ENCODE data around the gene EMC10. TPM values are rescaled to one million over a fixed set of nuclear protein-coding genes. Genes with fewer than 3 reads are reported as not detected.
"Not testable (repeated sequence)": the region's sequence is repeated elsewhere in the genome, so short reads cannot be mapped to it uniquely, and the experiment has no call there.

The EMC10 gene
- total RNA-seq, 1 donor from 2014 or later, result 79.2 TPM

GRCh38 chr19:50460161-50460765 is 16.0 kb upstream of the EMC10 start:
- H3K36me3 Mint-ChIP-seq (ENCODE audit: low read depth), result no peaks in the 10 kb centered on the region
- peak overlapping the region; percentile 61 for H3K27ac Mint-ChIP-seq
- peaks cover 12% of the 10 kb centered on the region for H3K4me1 Mint-ChIP-seq
- intact Hi-C loops (cut with micrococcal nuclease), result loop anchor here (5.0 kb wide), 2 partner anchors 43 to 208 kb away; partner anchors contain the start of gene SPIB
- peak; percentile 63 for DNase-seq
- peak overlapping the region; percentile 34 for H3K4me3 Mint-ChIP-seq
- H3K27me3 Mint-ChIP-seq, result peaks cover 5% of the 10 kb centered on the region
- H3K9me3 Mint-ChIP-seq, result no peaks in the 10 kb centered on the region

DNA sequence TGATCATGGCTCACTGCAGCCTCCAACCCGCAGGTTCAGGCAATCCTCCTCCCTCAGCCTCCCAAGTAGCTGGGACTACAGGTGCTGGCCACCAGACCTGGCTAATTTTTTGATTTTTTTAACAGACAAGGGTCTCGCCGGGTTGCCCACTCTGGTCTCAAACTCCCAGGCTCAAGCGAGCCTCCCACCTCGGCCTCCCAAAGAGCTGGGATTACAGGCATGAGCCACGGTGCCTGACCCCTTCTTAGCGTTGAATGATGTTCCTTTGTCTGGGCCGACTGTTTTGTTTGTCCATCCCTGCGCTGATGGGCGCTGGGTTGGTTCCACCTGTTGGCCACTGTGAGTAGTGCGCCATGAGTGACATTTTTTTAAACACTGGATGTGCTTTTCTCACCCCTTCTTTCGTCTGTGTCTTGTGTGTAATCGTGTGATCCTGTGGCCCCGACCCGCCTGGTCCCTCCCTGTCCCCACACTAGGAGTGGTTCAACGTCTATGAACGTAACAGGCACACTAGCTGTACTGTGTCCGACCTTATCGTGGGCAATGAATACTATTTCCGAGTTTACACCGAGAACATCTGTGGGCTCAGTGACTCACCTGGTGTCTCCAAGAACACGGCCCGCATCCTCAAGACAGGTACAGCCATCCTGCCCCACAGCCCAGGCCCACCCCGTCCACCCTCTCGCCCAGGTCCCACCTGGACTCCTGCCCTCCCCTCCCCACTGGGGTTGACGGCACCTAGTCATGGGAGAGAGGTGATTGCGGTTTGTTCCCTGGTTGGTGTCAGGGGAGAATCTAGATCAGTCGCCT is 15.0 kb upstream of the EMC10 start:
- H3K4me1 Mint-ChIP-seq, result peaks cover 12% of the 10 kb centered on the region
- peaks cover 5% of the 10 kb centered on the region for H3K27me3 Mint-ChIP-seq
- peak; percentile 90 for DNase-seq
- intact Hi-C loops (cut with micrococcal nuclease), result loop anchor here (1.0 to 5.0 kb wide), 4 partner anchors 44 to 209 kb away; partner anchors contain the start of gene SPIB
- peak overlapping the region; percentile 40 for H3K4me3 Mint-ChIP-seq
- H3K36me3 Mint-ChIP-seq (ENCODE audit: low read depth), result no peaks in the 10 kb centered on the region
- H3K27ac Mint-ChIP-seq, result no peak overlapping the region
- no peaks in the 10 kb centered on the region for H3K9me3 Mint-ChIP-seq

- DNase-seq, result no peak
- no peak overlapping the region for H3K27ac Mint-ChIP-seq
- H3K36me3 Mint-ChIP-seq (ENCODE audit: low read depth), result no peaks in the 10 kb centered on the region
- peaks cover 2% of the 10 kb centered on the region for H3K27me3 Mint-ChIP-seq
- peaks cover 12% of the 10 kb centered on the region for H3K4me1 Mint-ChIP-seq
- no peak overlapping the region for H3K4me3 Mint-ChIP-seq
- no peaks in the 10 kb centered on the region for H3K9me3 Mint-ChIP-seq
- intact Hi-C loops (cut with micrococcal nuclease), result loop anchor here (5.0 kb wide), 2 partner anchors 46 to 211 kb away; partner anchors contain the start of gene SPIB
These were observed 13.3 kb upstream of the EMC10 start for GRCh38 chr19:50462970-50463369.

GRCh38 chr19:50464348-50464747 is 12.0 kb upstream of the EMC10 start:
- Mint-ChIP-seq H3K27ac (no peak overlapping the region), H3K27me3 (no peaks in the 10 kb centered on the region), H3K4me1 (peaks cover 12% of the 10 kb centered on the region), H3K9me3 (no peaks in the 10 kb centered on the region), H3K36me3 (ENCODE audit: low read depth) (no peaks in the 10 kb centered on the region), H3K4me3 (no peak overlapping the region)
- DNase-seq, result no peak
- intact Hi-C loops (cut with micrococcal nuclease), result loop anchor here (5.0 kb wide), 2 partner anchors 47 to 212 kb away; partner anchors contain the start of gene SPIB

DNA sequence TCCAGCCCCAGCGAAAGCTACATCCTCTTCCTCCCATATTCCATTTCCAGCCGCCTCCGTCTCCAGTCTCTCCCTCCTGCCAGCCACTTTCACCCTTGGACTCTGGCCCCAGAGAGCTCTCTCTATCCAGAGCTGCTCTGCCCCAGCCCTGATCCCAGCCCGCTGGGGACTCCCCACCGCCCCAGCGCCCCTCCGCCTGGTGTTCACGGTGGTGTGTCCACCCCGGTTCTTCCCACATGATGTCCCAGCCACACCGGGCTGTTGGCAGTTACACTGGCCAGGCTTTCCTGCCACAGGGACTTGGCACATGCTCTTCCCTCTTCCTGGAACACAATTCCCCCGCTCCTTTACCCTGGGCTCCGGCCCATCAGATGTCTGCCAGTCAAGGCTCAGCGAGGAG is 11.3 kb upstream of the EMC10 start:
- no peaks in the 10 kb centered on the region for H3K36me3 Mint-ChIP-seq (ENCODE audit: low read depth)
- peaks cover 9% of the 10 kb centered on the region for H3K4me1 Mint-ChIP-seq
- intact Hi-C loops (cut with micrococcal nuclease), result loop anchor here (5.0 kb wide), 2 partner anchors 48 to 213 kb away; partner anchors contain the start of gene SPIB
- no peaks in the 10 kb centered on the region for H3K27me3 Mint-ChIP-seq
- H3K9me3 Mint-ChIP-seq, result no peaks in the 10 kb centered on the region
- DNase-seq, result no peak
- H3K27ac Mint-ChIP-seq, result no peak overlapping the region
- no peak overlapping the region for H3K4me3 Mint-ChIP-seq

DNA sequence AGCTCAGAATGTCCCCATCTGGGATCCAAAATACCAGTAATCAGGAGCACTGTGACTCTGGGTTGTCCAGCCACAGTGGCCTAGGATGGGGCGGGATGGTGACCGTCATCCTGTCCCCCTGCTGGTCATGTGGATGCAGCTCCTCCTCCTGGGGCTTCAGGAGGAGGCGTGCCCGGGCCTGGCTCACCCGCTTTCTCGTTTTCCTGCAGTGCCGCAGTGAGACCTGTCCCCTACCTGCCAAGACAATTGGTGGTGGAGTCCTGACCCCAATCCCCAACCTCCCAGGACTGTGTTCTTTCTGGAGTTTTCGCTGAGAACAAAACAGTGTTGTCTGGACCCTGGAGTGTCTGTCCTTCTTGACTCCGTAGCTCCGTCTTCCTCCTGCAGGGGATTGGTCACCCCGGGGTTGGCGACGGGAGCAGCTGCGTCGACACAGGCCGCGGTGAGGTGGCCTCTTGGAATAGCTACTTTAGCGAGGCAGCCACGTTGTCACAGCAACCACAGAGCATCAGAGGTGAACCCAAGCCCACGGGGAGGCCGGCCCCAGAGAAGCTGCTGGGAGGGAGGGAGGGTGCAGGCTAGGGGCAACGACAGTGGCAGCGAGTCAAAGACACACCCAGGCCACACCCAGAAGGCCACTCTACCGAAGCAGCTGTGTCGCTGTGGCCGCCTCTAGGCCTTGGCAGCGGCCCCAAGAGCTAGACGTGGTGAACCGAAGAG is 10.2 kb upstream of the EMC10 start:
- H3K9me3 Mint-ChIP-seq, result no peaks in the 10 kb centered on the region
- intact Hi-C loops (cut with micrococcal nuclease), result no loop called here
- H3K36me3 Mint-ChIP-seq (ENCODE audit: low read depth), result no peaks in the 10 kb centered on the region
- peaks cover 3% of the 10 kb centered on the region for H3K4me1 Mint-ChIP-seq
- no peak for DNase-seq
- no peak overlapping the region for H3K4me3 Mint-ChIP-seq
- H3K27ac Mint-ChIP-seq, result no peak overlapping the region
- H3K27me3 Mint-ChIP-seq, result no peaks in the 10 kb centered on the region

DNA sequence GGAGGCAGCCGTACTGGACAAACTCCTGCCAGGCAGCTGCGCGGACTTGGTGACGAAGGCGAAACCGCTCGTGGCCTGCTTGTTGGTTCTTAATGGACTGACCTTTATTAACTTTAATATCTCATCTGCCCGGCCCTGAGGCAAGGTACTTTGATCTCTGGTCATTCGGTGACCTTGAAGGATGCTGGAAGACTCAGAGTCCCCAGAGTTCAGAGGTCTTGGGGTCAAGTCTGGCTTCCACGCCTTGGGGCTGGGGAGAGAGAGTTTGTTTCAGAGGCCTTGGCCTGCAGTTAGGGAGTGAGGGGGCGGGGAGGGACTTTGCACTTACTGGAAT is 9.6 kb upstream of the EMC10 start:
- H3K27ac Mint-ChIP-seq, result no peak overlapping the region
- no peak for DNase-seq
- intact Hi-C loops (cut with micrococcal nuclease), result no loop called here
- no peaks in the 10 kb centered on the region for H3K4me1 Mint-ChIP-seq
- H3K36me3 Mint-ChIP-seq (ENCODE audit: low read depth), result no peaks in the 10 kb centered on the region
- H3K4me3 Mint-ChIP-seq, result no peak overlapping the region
- no peaks in the 10 kb centered on the region for H3K9me3 Mint-ChIP-seq
- no peaks in the 10 kb centered on the region for H3K27me3 Mint-ChIP-seq

DNA sequence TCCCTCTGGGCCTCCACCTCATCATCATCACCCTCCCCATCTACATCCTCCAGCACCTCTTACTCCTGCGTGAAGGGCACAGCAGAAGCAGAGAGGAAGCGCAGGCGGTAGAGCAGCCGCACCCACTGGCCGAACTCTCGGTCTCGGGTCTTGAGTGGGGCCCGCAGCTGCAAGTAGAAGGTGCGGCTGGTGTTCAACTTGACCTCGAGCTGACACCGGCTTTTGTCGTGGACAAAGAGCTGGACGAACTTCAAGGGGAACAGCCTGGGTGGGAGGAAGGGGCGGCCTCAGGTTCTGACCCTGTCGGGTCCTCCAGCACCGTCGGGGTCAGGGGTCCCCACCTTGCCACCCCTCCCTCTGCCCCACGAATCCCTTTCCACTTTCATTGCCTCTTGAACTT is 8.7 kb upstream of the EMC10 start:
- no peaks in the 10 kb centered on the region for H3K4me1 Mint-ChIP-seq
- no peaks in the 10 kb centered on the region for H3K9me3 Mint-ChIP-seq
- intact Hi-C loops (cut with micrococcal nuclease), result no loop called here
- DNase-seq, result no peak
- H3K27ac Mint-ChIP-seq, result no peak overlapping the region
- H3K27me3 Mint-ChIP-seq, result no peaks in the 10 kb centered on the region
- no peak overlapping the region for H3K4me3 Mint-ChIP-seq
- H3K36me3 Mint-ChIP-seq (ENCODE audit: low read depth), result no peaks in the 10 kb centered on the region

DNA sequence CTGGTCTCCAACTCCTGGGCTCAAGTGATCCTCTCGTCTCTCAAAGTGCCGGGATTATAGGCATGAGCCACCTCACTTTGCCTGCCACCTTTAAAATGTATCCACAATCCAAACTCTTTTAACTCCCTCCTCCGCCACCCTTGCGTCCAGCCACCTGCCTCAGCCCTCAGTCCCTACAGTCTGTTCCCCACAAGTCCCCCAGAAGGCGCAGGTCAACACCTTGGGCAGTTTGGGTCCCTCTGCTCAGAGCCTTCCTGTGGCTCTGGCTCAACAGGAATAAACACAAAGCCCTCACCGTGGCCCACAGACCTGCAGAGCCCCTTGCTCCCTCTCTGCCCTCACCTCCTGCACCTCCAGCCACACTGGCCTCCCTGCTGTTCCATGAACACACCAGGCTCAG is 7.5 kb upstream of the EMC10 start:
- Mint-ChIP-seq H3K4me1 (no peaks in the 10 kb centered on the region), H3K9me3 (no peaks in the 10 kb centered on the region), H3K4me3 (no peak overlapping the region), H3K27me3 (no peaks in the 10 kb centered on the region), H3K36me3 (ENCODE audit: low read depth) (no peaks in the 10 kb centered on the region), H3K27ac (no peak overlapping the region)
- intact Hi-C loops (cut with micrococcal nuclease), result no loop called here
- DNase-seq, result no peak

DNA sequence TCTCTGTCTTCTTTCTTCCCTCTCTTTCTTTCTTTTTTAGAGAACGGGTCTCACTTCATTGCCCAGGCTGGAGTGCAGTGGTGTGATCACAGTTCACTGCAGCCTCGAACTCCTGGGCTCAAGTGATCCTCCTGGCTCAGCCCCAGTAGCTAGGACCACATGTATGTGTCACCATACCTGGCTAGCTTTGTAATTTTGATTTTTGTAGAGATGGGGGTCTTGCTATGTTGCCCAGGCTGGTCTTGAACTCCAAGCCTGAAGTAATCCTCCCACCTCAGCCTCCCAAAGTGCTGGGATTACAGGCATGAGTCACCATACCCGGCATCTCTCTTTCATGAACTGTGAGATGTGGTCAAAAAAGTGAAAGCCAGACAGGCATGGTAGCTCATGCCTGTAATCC is 3.0 kb upstream of the EMC10 start:
- peaks cover 16% of the 10 kb centered on the region for H3K4me1 Mint-ChIP-seq
- DNase-seq; H3K9me3 Mint-ChIP-seq; H3K4me3 Mint-ChIP-seq; intact Hi-C loops (cut with micrococcal nuclease); H3K27me3 Mint-ChIP-seq: not testable (repeated sequence)
- peak overlapping the region; percentile 30 for H3K27ac Mint-ChIP-seq
- peaks cover 13% of the 10 kb centered on the region for H3K36me3 Mint-ChIP-seq (ENCODE audit: low read depth)

- Mint-ChIP-seq H3K4me3 (peak overlapping the region; percentile 43), H3K9me3 (no peaks in the 10 kb centered on the region), H3K27me3 (no peaks in the 10 kb centered on the region), H3K36me3 (ENCODE audit: low read depth) (peaks cover 25% of the 10 kb centered on the region), H3K27ac (peak overlapping the region; percentile 62), H3K4me1 (peaks cover 18% of the 10 kb centered on the region)
- DNase-seq, result no peak
- intact Hi-C loops (cut with micrococcal nuclease), result no loop called here
These were observed 1.2 kb upstream of the EMC10 start for GRCh38 chr19:50475101-50475568.

DNA sequence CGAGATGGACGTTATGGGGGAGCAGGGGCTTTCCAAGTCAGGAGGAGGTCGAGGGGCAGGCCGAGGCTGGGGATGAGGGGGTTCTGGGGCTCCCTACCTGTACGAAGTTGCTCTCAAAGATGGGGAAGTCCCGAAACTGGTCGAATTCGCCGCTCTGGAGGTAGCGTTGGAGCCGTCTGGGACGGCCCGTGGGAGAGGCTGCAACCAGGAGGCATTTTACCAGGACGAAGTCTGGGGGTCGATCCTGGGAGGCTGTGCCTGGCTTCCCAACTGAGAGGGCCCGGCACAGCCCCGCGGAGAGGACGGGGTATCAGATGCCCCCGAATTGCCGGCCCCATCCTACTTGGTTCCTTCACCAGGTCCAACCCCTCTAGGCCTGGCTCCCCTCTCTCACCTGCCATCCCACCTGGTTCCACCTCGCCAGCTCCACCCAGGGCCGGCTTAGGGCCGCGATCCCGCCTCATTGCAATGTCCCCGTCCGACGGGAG is 527 bp upstream of the EMC10 start:
- Mint-ChIP-seq H3K4me3 (peak overlapping the region; percentile 100), H3K27me3 (no peaks in the 10 kb centered on the region), H3K4me1 (peaks cover 18% of the 10 kb centered on the region), H3K27ac (peak overlapping the region; percentile 93), H3K9me3 (no peaks in the 10 kb centered on the region), H3K36me3 (ENCODE audit: low read depth) (peaks cover 27% of the 10 kb centered on the region)
- no peak for DNase-seq
- intact Hi-C loops (cut with micrococcal nuclease), result loop anchor here (1.0 kb wide), 3 partner anchors 36 to 118 kb away; partner anchors contain the start of genes JOSD2 and NR1H2

DNA sequence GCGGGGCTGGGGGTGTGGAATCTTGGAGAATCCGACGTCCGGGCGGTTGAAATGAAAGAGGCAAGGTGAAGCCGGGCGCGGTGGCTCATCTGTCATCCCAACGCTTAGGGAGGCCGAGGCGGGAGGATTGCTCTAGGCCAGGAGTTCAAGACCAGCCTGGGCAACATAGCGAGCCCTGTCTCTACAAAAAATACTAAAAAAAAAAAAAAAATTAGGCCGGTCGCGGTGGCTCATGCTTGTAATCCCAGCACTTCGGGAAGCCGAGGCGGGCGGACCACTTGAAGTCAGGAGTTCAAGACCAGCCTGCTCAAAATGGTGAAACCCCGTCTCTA is 566 bp downstream of the EMC10 start:
- Mint-ChIP-seq H3K9me3 (no peaks in the 10 kb centered on the region), H3K4me3 (peak overlapping the region; percentile 100), H3K36me3 (ENCODE audit: low read depth) (peaks cover 32% of the 10 kb centered on the region), H3K27ac (peak overlapping the region; percentile 93), H3K4me1 (peaks cover 21% of the 10 kb centered on the region), H3K27me3 (no peaks in the 10 kb centered on the region)
- intact Hi-C loops (cut with micrococcal nuclease), result loop anchor here (1.0 kb wide), 3 partner anchors 34 to 120 kb away; partner anchors contain the start of genes JOSD2 and NR1H2
- peak; percentile 57 for DNase-seq

All from activated CD4-positive, alpha-beta T cell treated with anti-CD3 and anti-CD28 coated beads, Interleukin-2, amount 10 ng/mL, durations not matched to agents 24 days and 14 days (primary cell).